SK-N-SH (cell line): ENCODE measurements around the gene CACNB3.

Source experiments
- CTCF ChIP-seq: fragments of 200-600 bp; sonication (generic); IDR thresholded peaks from 2 replicates; pipeline ENCODE4 v1.6.1; 2017; ENCODE audit warnings: antibody characterized with exemption, mild to moderate bottlenecking, moderate library complexity
- EZH2phosphoT487 ChIP-seq: fragments of 200-600 bp; sonication (generic); IDR thresholded peaks from 2 replicates; pipeline ENCODE4 v1.6.1; 2017; ENCODE audit warnings: low read depth, mixed run types, mild to moderate bottlenecking, antibody characterized with exemption, moderate library complexity, borderline replicate concordance
- FOXM1 ChIP-seq: IDR thresholded peaks from 2 replicates; pipeline ENCODE4 v1.4.0; 2012; ENCODE audit warnings: low read depth, mild to moderate bottlenecking
- MAX ChIP-seq: IDR thresholded peaks from 2 replicates; pipeline ENCODE4 v1.4.0; 2012; ENCODE audit warnings: low read depth
- NFIC ChIP-seq: IDR thresholded peaks from 2 replicates; pipeline ENCODE4 v1.4.0; 2012; ENCODE audit warnings: borderline replicate concordance
- POLR2AphosphoS5 ChIP-seq: IDR thresholded peaks from 2 replicates; pipeline ENCODE4 v1.6.1; 2012; ENCODE audit warnings: low read depth, low read length
- REST ChIP-seq: IDR thresholded peaks from 2 replicates; pipeline ENCODE4 v1.6.1; 2012; ENCODE audit warnings: mild to moderate bottlenecking, low read depth, low read length, moderate library complexity
- SIN3A ChIP-seq: IDR thresholded peaks from 2 replicates; pipeline ENCODE4 v1.6.1; 2012; ENCODE audit warnings: low read depth, mild to moderate bottlenecking, low read length, moderate library complexity, borderline replicate concordance
- SMC3 ChIP-seq: IDR thresholded peaks from 2 replicates; pipeline ENCODE4 v1.6.1; 2012; ENCODE audit warnings: low read depth, low read length, improper control_type of control experiment
- TAF1 ChIP-seq: IDR thresholded peaks from 2 replicates; pipeline ENCODE4 v1.6.1; 2012; ENCODE audit warnings: low read depth, mild to moderate bottlenecking, low read length, moderate library complexity, borderline replicate concordance
- USF2 ChIP-seq: fragments of 150-350 bp; IDR thresholded peaks from 2 replicates; pipeline ENCODE4 v1.6.1; 2017; ENCODE audit warnings: antibody characterized with exemption, low read length, low read depth, borderline replicate concordance

- TF ChIP-seq CTCF (no peak), POLR2AphosphoS5 (no peak), SMC3 (no peak), SIN3A (no peak), MAX (no peak), USF2 (no peak), NFIC (no peak), TAF1 (no peak), REST (no peak), FOXM1 (no peak), EZH2phosphoT487 (no peak)
Observed at GRCh38 chr12:48838048-48838447, 19.8 kb downstream of the CACNB3 start.
